HL-60/S4 treated with phorbol 12-myristate 13-acetate at 8.2 ng/mL for 4 days and 3 days (cell line): ENCODE results near the gene CACNA2D3.

ENCODE experiments used
- in situ Hi-C: fragments of 300-500 bp; cut with MboI; formaldehyde crosslinking; loops from 2 replicates; pipeline ENCODE4 v1.15.0; 2022; ENCODE audit warnings: low sequenced_read_pairs

CACNA2D3 gene

DNA sequence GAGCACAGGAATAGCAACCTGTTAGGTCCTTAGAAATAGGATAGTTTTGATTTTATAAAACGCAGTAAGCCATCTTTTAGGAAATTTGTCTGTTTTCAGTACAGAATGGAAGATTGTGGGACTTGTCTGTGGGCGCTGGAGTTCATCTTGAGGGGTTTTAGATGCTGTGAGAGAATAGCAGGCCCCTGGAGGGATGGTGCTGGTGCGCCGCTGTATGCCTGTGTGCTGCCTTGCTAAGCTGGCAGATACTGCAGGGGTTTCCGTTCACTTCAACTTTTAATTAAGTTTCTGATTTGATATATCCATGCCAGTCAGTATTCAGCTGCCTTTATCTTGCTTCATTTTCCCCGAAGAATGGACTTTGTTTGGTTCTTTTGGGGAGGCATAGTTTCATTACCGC lies 4.2 kb downstream of the CACNA2D3 start:
- in situ Hi-C loops = no loop called here

DNA sequence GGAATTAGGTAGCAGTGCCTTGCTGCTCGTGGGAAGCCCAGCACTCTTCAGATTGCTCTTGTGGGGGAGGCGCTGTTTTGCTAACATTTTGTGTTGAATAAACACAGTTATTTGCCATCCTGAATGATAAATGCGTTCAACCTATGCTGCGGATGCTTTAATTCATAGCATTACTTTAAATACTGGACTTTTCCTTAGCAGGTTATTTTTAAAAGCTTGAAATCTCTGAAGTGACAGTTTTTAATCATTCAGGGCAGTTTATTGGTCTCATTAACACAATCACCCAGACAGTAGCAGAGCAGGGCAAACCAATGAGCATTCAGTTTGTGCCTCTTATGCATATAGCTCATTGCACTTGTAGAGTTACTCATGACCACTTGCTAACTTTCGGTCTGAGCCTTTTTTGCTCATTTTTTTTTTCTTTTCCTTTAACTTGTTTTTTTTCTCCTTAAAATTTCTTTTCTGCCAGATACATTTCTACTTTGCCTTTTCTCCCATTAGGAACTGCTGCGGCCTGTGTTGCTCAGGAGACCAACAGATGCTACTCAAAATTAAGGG lies 5.2 kb downstream of the CACNA2D3 start:
- in situ Hi-C loops = no loop called here

DNA sequence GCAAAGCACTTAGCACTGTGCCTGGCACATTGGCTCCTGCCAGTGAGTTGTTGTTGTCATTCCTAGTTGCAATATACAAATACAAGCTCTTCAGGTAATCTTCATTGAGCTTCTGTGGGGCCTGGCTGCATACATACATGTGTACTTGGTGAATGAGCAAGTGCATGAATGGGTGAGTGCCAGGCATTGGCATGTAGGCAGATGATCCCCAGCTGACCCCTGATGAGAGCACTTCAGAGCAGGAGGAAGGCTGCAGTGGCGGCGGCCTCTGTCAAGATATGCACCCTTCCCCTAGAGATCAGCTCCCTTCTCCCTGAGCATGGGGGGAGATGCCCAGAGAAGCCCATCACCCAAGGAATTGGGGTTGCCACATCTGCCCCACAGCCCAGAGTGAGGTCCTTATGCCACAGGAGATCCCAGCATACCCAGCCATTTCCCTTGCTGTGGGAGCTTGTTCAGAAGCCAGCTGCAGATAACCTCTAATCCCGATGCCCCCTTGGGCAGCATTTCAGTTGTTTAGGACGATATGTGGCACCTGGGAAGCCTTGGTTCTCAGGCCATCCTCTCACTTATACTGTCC lies 8.8 kb downstream of the CACNA2D3 start:
- in situ Hi-C loops = no loop called here

DNA sequence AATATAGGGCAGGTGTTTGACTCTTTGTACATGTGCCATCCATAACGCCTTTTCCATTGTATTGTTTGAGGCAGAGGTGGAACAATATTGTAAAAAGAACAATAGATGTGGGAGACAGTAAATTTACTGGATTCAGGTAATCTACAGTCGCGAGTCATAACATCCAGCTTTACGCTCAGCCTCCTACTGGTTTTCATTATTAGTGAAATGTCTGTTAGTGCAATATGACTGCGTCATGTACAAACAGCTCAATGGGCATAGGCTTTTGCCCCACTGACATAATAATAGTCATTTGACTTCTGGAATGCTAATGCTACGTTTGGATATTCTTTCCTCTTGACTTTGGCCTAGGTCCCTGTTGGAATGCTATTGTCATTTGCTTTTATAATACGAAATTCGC lies 9.5 kb downstream of the CACNA2D3 start:
- in situ Hi-C loops = no loop called here

DNA sequence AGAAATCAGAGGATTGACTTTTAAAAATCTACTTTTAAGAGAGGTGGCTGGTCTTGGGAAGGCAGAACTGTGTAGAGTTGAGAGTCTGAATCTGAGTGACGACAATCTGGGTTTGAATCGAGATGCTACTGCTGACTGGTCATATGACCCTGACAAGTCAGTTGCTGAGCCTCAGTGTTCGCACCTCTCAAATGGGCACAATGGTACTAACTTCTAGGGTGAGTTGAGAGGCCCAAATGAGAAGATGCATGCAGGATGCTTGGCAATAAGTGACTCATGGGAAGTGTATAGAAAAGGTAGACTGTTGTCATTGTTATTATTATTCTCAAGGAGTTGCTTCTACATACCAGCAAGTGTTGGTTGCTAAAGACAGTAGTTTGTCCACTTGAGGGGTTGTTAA lies 10.3 kb downstream of the CACNA2D3 start:
- in situ Hi-C loops = no loop called here

DNA sequence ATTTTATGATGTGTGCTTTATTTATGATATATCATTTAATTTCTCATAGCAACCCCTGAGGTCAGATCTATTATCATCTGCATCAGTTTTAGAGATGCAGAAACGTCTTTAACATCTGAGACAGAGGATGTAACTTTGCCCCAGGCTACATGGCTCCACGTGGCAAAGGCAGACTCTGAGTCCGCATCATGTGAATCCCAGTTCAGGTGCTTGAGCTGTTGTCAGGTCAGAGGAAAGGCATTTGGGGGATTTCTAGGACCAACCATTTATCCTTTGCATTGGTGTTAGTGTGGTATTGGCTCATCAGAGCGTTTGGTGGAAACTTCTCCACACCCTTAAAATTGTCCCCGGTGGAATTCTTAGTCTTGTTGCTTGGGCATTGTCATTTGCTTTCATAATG lies 10.8 kb downstream of the CACNA2D3 start:
- in situ Hi-C loops = no loop called here

DNA sequence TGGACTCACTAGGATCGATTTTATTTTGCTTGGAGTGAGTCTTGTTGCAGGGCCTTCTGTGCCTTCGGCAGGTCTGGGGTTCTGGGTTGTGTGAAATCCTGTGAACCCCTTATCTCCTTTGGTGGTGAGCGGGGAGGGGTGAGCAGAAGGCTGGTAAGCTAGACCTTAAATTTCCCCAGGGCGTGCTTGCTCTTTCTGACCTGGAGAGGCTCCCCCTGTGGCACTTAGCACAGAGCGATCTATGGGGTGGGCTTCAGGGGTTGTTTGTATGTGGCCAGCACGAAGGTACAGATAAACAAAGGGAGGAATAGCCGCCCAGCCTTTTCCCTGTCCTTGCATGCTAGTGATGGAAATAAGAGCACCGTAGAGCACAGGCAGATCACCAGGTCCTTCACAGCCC lies 11.8 kb downstream of the CACNA2D3 start:
- in situ Hi-C loops = no loop called here

DNA sequence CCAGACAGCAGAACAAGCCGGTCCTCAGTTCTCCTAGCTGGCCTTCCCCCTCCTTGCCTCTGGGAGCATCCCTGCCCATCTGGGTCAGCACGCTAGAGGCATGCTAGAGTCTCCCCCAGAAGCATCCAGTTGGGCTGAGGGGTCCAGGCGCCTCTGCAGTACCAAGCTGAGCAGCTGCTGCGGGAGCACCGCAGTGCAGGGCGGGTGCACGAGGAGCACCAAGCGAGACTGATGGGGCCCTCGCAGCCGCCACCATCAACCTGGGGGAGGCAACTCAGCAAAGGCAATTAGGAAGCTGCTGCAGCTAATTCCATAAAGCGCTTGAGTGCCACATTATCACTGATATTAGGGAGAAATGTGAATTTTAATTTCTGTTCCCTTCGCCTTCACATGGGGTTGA lies 12.4 kb downstream of the CACNA2D3 start:
- in situ Hi-C loops = no loop called here

DNA sequence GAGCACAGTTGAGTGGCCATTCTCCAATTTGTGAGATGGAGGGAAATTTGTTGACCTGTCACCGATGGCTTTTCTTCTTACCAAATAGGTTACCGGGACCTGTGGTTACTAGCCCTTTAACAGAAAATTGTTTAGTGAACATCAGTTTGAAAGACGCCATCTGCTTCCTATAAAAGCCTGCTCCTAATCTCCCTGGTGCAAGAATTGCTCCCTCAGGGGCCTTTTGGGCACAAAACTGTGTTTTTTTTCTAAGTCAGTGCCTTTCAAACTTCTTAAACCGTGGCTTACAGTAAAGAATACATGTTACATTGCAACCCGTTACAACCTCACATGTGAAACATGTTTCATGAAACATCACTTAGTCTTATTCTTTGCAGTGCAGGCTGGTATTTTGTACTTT lies 15.0 kb downstream of the CACNA2D3 start:
- in situ Hi-C loops = no loop called here

DNA sequence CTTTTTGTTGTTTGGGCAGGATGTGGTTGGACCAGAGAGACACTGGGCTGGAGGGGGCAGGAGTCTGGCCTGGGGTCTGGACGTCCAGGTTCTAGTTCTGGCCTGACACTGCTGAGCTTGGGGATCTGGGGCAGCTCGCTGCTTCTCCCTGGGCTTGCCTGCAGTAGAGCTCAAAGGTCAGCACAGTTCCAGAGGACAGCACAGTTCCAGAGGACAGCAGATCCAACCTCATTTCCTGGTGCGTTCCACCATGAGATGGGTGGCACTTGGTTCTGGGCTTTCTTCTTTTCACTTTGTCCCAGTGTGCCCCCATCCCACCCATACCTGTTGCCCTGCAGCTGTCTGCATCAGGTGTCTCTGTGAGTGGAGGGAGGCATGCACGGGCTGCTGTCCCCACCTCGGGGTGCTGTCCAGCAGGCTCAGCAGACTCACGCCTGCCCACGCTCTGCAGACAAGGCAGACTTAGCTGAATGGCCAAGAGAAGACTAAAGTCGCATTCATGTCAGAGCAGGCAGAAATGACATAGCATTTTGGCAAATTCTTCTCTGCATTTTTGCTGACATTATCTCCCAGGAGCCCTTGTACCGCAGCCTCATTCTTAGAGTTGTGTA lies 16.7 kb downstream of the CACNA2D3 start:
- in situ Hi-C loops = no loop called here

DNA sequence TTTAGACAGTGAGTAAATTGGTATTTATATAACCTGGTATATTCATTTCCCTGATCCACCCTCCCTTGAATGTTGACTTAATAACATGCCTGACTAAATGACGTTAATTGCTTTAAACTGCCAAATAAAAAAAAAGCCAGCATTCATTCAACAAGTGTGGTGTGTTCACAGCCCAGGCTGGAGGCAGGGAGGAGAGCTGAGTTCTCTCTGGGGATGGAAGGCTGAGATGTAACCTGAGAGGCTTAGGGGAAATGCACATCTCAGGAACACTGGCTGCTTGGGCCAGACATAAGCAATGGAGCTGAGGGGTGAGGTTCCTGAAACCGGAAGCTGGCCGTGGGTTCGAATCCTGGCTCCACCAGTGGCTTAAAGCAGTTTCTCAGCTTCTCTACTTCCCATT lies 17.3 kb downstream of the CACNA2D3 start:
- in situ Hi-C loops = no loop called here

DNA sequence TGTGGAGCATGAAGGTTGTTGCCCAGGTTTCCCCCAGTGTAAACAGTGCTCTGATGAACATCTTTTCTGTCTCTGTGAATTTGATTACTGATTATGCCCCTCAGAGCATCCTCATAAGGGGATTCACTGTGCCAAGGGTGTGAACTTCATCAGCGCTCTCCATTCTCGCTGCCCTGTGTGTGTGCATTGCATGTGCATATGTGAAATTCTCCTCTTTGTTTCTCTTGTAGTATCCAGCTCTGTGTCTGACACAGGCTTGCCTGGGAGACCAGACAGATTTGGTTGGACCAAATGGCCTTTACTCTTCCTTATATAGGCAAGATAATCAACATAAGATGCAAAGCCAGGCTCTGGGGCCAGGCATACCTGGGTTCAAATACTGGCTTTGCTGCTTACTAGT lies 21.9 kb downstream of the CACNA2D3 start:
- in situ Hi-C loops = no loop called here

DNA sequence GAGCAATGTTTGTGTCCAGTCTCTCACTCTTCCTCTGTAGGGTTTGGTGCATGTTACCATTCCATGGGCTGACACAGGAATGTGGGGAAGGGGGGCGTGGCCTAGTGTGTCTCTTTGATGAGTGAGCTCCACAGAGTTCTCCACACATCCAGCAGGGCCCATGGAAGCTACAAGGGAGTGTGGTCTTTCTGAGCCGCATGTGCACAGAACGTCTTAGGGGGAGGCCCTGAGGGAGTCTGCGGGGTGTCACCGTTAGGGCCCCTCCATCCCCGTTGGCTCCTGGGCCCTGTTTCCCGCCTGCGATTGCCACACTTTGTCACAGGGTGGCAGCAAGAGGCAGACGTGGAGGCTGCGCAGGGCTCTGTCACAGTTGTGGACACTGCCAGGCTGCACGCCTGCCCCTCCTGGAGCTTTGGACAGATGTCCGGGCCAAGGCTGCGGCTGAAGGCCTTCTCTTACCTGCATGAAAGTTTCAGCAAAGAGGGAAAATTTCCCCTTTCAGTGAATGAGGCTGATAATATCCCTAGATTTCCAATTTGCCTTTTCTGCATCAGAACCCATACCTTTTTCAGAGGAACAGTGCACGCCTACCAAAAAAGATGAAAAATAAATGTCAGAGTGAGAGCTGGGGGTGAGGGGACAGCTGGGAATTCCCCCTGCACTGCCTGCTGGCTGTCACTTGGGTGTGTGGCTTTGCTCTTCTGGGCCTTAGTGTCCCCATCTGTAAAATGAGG lies 24.3 kb downstream of the CACNA2D3 start:
- in situ Hi-C loops = no loop called here

DNA sequence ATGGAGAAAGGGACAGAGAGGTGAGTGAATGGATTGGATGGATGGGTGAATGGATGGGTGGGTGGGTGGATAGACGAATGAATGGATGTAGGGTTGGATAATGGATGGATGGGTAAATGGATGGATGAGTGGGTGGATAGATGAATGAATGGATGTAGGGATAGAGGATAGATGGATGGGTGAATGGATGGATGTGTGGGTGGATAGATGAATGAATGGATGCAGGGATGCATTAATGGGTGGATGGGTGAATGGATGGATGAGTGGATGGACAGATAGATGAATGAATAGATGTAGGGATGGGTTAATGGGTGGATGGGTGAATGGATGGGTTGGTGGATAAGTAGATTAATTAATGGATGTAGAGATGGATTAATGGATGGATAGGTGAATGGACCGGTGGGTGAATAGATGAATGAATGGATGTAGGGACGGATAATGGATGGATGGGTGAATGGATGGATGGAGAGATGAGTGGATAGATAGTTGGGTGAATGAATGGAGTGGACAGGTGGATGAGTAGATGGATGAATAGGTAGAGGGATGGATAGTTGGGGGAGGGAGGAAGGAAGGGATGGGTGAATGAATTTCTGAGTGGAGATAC lies 28.6 kb downstream of the CACNA2D3 start:
- in situ Hi-C loops = no loop called here

DNA sequence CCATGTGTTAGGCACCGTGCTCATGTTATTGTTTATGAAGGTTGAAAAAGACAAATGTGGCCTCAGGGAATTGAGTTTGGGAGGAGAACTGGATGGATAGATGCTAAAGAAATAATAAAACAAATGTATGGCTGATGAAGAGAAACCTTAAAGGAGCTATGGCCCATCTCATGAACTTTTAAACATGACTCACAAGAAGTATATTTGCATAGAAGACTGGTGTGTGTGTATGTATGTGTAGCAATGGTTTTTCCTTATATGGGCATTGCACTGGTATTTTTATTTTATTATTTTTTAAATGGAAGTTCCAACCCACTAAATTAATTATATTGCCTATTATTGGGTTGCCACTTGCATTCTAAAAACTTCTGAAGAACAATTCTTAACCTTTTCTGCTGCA lies 31.1 kb downstream of the CACNA2D3 start:
- in situ Hi-C loops = no loop called here

DNA sequence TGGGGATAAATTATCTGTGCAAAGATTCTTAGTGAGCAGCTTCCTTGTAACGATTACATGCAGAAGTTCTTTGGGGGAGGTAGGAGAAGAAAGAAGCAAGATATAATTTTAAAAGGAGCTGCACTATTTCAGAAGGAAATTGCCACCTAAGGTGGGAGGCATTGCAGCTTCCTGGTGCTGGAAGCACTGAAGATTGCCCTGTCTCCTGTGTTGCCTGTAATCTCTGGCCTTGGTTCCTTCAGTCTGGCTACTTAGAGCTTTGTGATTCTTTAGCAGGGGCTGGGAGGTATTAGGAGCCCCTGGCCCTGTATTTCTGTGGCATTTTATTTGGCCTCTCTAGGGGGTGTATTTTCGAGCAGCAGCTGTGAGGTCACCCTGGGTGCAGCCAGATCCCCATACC lies 35.5 kb downstream of the CACNA2D3 start:
- in situ Hi-C loops = no loop called here

DNA sequence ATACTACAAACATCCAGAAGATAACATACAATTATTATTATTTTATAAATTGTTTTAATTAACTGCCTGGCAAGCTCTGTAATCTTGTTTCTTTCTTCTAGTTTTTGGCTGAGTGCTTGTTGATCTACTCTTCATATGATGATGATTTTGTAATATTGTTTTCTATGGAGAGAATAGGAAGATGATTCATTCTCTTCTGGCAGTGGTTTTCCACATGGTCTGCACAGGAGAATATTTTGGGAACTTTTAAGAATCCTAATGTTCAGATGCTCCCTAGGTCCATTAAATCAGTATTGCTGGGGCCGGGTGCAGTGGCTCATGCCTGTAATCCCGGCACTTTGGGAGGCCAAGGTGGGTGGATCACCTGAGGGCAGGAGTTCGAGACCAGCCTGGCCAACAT lies 37.6 kb downstream of the CACNA2D3 start:
- in situ Hi-C loops = no loop called here

DNA sequence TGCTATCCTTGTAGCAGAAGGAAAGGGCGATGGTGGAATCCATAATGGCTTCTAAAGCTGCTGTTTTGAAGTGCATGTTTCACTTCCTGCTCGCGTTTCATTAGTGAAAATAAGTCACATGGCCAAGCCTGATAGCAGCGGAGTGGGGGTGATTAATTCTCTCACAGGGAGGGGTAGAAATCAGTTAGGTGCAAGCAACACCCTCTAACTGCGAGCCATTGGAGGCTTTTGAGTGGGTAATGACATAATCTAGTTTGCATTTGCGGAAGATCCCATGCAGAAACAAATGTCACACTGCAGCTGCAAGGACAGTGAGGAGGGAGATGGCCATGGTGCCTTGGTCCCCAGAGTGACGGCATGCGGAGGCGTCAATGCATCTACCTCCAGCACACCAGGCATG lies 41.1 kb downstream of the CACNA2D3 start:
- in situ Hi-C loops = no loop called here

DNA sequence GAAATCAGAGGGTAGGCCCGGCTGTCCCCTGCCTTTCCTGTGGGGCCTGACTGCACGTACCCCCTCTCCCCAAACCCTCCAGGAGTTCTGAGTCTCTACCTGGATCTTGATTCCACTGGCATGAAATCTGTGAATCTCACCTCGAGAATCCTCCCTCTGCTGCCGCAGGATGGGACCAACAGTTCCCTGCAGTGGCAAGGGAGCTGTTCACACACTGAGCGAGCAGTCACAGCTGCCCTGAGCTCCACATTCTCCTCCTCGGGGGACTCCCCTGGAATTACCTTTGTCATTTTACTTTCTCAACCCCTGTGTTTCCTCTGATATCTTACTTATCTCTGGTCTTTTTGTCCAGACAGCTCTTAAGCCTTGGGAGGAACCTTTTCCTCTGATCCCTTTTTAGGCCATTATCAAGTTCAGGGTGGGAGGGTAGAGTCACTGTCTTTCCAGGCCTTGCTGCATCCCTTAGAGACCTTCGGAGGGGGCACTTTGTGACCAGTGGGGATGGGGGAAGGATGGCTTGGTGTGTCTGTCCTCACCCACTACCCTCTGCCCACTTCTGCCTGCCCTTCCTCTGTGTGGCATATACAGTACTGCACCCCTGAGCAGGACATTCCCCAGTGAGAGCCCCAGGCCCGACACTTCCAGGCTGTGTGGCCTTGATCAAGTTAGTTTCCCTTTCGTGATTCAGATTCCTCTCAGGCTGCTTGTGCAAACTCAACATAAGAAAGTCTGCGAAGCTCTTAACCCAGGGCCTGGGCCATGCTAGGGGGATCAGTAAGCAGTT lies 42.0 kb downstream of the CACNA2D3 start:
- in situ Hi-C loops = no loop called here

DNA sequence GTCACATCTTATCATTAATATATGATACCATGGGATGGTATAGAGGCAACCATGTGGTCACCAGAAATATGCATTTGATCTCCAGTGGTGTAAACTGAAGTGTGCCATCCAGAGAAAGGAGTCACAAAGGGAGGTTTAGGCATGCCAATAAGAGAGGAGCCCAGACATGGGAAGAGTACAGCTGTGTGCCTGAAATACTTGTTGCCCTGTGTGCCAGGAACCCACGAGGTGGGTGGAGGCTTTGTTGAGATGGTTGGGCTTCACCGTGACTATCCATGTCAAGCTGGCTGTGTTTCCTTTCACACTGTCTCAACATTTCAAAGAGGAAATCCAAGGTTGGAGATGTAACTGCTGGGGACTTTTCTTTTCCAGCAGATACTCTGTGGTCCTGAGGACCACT lies 43.5 kb downstream of the CACNA2D3 start:
- in situ Hi-C loops = no loop called here

DNA sequence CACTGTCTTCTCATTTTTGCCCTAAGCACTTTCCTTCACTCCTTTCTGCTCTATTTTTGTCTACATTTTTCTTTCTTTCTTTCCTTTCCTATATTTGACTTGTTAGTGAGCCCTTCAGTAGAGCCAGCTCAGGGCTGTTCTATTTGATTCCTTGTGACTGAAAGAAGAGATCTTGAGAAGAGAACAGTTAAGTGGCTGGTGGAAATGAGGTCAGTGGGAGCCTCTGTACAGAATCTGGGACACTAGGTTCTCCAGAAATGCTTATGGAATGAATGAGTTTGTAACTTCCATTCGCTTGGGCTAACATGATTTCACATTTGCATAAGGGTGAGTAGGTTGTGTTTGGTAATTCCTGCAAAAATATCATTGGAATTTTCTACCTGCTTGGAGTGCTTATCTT lies 45.6 kb downstream of the CACNA2D3 start:
- in situ Hi-C loops = no loop called here
